ENCODE data around the gene CHURC1.
"Not testable (repeated sequence)": the region's sequence is repeated elsewhere in the genome, so short reads cannot be mapped to it uniquely, and the experiment has no call there.

Gene CHURC1

GRCh38 chr14:64910847-64911495 lies 3.3 kb upstream of the CHURC1 start:
- peak; percentile 50 for DNase-seq

GRCh38 chr14:64912261-64912660 lies 2.0 kb upstream of the CHURC1 start:
- DNase-seq, result no peak

GRCh38 chr14:64913477-64913876 lies 778 bp upstream of the CHURC1 start:
- DNase-seq, result not testable (repeated sequence)

GRCh38 chr14:64915029-64915424 lies 772 bp downstream of the CHURC1 start:
- no peak for DNase-seq

- no peak for DNase-seq
Measured at GRCh38 chr14:64915797-64916196, 1.5 kb downstream of the CHURC1 start.

- DNase-seq, result no peak
Measured at GRCh38 chr14:64918216-64918615, 4.0 kb downstream of the CHURC1 start.

GRCh38 chr14:64919215-64919614 lies 5.0 kb downstream of the CHURC1 start:
- no peak for DNase-seq

GRCh38 chr14:64919618-64920017 lies 5.4 kb downstream of the CHURC1 start:
- DNase-seq, result no peak

- no peak for DNase-seq
Measured at GRCh38 chr14:64920465-64920864, 6.2 kb downstream of the CHURC1 start.

- no peak for DNase-seq
Measured at GRCh38 chr14:64923015-64923414, 8.8 kb downstream of the CHURC1 start.

GRCh38 chr14:64926398-64926995 lies 12.2 kb downstream of the CHURC1 start:
- DNase-seq, result no peak

GRCh38 chr14:64927031-64927430 lies 12.8 kb downstream of the CHURC1 start:
- DNase-seq, result no peak

GRCh38 chr14:64928239-64929013 lies 14.2 kb downstream of the CHURC1 start:
- no peak for DNase-seq

- DNase-seq, result no peak
Measured at GRCh38 chr14:64929014-64929359, 14.7 kb downstream of the CHURC1 start.

- no peak for DNase-seq
Measured at GRCh38 chr14:64930085-64930843, 16.0 kb downstream of the CHURC1 start.

GRCh38 chr14:64931123-64931522 lies 16.9 kb downstream of the CHURC1 start:
- DNase-seq, result no peak

- no peak for DNase-seq
Measured at GRCh38 chr14:64932231-64932630, 18.0 kb downstream of the CHURC1 start.

GRCh38 chr14:64934338-64934929 lies 20.2 kb downstream of the CHURC1 start:
- DNase-seq, result no peak

- DNase-seq, result no peak
Measured at GRCh38 chr14:64935508-64935907, 21.3 kb downstream of the CHURC1 start.

GRCh38 chr14:64937171-64937820 lies 23.0 kb downstream of the CHURC1 start:
- DNase-seq, result no peak

- DNase-seq, result no peak
Measured at GRCh38 chr14:64937821-64938193, 23.6 kb downstream of the CHURC1 start.

- no peak for DNase-seq
Measured at GRCh38 chr14:64938972-64939816, 24.9 kb downstream of the CHURC1 start.

Measured in amniotic stem cell (primary cell).